Stimulated activated CD8-positive, alpha-beta memory T cell treated with anti-CD3 and anti-CD28 coated beads, Interleukin-15, amount 100 ng/mL, for 4 hours (primary cell): ENCODE measurements around the gene TRABD2B.

Source experiments
- DNase-seq, 2 donors: peaks; one replicate each; pipeline ENCODE4 v3.0.0-alpha.2; 2020; ENCODE audit warnings: low read depth in 2 of 2

The TRABD2B gene

GRCh38 chr1:47997289-47998200, at the start of gene TRABD2B:
Gene TRABD2B, minus strand, starts transcription at chr1:47997385.
- peak; percentile 10 to 29 for DNase-seq

- DNase-seq: no peak
These were observed 47.1 kb upstream of the TRABD2B start for GRCh38 chr1:48044311-48044710.

- no peak for DNase-seq
These were observed 46.4 kb upstream of the TRABD2B start for GRCh38 chr1:48043622-48044021.

- no peak for DNase-seq
These were observed 43.0 kb upstream of the TRABD2B start for GRCh38 chr1:48040154-48040553.

- no peak for DNase-seq
These were observed 42.2 kb upstream of the TRABD2B start for GRCh38 chr1:48039088-48040054.

- DNase-seq: no peak
These were observed 41.1 kb upstream of the TRABD2B start for GRCh38 chr1:48038270-48038767.

GRCh38 chr1:48036710-48037355, 39.6 kb upstream of the TRABD2B start:
- no peak for DNase-seq

GRCh38 chr1:48035371-48036141, 38.4 kb upstream of the TRABD2B start:
- no peak for DNase-seq

- no peak for DNase-seq
These were observed 36.4 kb upstream of the TRABD2B start for GRCh38 chr1:48033495-48034045.

GRCh38 chr1:48031676-48032075, 34.5 kb upstream of the TRABD2B start:
- no peak for DNase-seq

- DNase-seq: no peak
These were observed 33.6 kb upstream of the TRABD2B start for GRCh38 chr1:48030696-48031365.

GRCh38 chr1:48030211-48030610, 33.0 kb upstream of the TRABD2B start:
- no peak for DNase-seq

GRCh38 chr1:48028218-48029069, 31.3 kb upstream of the TRABD2B start:
- no peak for DNase-seq

- DNase-seq: no peak
These were observed 30.3 kb upstream of the TRABD2B start for GRCh38 chr1:48027533-48027835.

- no peak for DNase-seq
These were observed 29.7 kb upstream of the TRABD2B start for GRCh38 chr1:48026701-48027532.

GRCh38 chr1:48026275-48026674, 29.1 kb upstream of the TRABD2B start:
- DNase-seq: no peak

GRCh38 chr1:48025076-48025475, 27.9 kb upstream of the TRABD2B start:
- no peak for DNase-seq

GRCh38 chr1:48023488-48023887, 26.3 kb upstream of the TRABD2B start:
- DNase-seq: no peak
